AG08395 (cell line): Measurements from ENCODE around the gene LDAF1.
"Not testable (repeated sequence)": the region's sequence is repeated elsewhere in the genome, so short reads cannot be mapped to it uniquely, and the experiment has no call there.

ENCODE experiments used
- DNase-seq: peaks from one replicate; pipeline ENCODE4 v3.0.0; 2012; ENCODE audit warnings: mixed read lengths, low spot score

Gene LDAF1

DNA sequence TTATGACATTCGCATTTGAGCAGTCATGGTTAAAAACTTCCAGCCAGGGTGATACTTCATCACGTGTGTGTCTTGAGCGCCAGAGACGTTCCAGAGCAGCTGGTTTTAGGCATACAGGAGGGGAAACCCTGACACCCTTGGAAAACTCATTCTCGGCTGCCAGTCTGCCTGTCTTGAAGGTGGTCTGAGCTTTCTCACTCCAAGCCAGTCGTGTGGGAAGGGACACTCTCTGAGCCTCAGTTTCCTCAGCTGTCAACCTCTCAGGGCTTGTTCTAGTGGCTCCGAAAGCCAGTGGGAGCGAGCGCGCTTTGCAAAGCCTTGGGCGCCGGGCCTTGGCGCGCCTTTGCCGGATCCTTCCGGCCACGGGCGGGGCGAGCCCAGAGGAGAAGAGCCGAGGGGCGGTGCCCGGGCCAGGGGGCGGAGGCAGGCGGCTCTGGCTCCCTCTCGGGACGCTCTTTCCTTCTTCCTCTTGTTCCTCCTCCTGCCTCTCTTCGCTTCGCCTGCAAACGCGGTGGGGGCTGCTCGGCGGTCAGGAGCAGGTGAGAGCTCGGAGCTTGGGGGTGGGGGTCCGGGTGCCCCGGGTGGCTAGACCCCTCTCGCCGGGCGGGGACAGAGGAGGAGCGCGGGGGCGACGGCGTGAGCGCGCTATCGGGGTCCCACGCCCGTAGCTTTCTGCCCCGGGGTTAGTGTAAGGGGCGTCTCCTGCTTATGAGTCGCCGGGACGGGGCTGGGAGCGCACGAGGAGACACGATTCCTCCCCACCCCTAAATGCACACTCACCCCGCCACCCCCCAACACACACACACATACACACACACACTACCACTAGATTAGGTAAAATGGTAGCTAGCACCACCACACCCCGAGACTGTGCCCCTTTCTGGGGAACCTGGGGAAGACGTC lies at the start of gene LDAF1:
Gene LDAF1 (plus strand): TSS at position 467 of the 903 bp plus-strand sequence. CDS start 2,509 bp downstream, outside the sequence.
- peak; percentile 92 for DNase-seq

DNA sequence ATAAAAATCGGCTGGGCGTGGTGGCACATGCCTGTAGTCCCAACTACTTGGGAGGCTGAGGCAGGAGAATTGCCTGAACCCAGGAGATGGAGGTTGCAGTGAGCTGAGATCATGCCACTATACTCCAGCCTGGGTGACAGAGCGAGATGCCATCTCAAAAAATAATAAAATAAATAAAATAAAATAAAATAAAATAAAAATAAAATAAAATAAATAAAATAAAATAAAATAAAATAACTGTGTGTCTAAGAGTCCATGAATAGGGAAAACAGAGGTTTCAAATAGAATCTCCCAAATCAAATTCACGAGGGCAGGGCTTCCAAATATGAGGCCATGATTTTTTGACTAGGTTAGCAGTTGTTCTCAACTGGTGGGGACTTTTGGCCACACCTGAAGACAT lies 42.9 kb upstream of the LDAF1 start:
- DNase-seq: not testable (repeated sequence)

DNA sequence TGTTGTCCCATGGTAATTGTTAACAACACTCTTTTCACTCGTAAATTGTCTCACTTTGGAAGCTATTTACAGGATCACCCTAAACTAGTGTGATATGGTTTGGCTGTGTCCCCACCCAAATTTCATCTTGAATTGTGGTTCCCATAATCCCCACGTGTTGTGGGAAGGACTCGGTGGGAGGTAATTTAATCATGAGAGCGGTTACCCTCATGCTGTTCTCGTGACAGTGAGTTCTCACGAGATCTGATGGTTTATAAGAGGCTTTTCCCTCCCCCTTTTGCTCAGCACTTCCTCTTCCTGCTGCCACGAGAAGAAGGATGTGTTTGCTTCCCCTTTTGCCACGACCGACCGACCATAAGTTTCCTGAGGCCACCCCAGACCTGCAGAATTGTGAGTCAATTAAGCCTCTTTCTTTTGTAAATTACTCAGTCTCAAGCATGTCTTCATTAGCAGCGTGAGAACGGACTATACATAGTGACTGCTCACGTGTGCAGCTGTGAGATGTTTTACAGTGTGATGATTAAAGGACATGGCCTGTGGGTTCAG lies 42.3 kb upstream of the LDAF1 start:
- no peak for DNase-seq

DNA sequence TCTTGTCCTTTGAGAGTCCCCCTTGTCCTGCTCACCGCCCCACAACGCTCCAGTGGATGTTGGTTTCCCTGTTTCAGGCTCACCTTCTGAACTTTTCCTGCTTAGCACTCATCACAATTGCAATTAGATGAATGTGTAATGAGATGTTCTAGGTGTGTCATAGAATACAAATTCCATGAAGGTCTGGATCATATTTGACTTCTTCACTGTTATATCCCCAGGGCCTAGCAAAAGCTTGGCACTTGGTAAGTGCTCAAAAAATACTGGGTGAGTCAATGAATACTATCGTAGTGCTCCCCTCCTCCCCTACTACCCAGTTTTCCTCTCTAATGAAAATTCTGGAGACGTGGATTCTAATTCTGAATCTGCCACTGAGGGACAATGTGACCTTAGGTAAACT lies 40.9 kb upstream of the LDAF1 start:
- DNase-seq: no peak

DNA sequence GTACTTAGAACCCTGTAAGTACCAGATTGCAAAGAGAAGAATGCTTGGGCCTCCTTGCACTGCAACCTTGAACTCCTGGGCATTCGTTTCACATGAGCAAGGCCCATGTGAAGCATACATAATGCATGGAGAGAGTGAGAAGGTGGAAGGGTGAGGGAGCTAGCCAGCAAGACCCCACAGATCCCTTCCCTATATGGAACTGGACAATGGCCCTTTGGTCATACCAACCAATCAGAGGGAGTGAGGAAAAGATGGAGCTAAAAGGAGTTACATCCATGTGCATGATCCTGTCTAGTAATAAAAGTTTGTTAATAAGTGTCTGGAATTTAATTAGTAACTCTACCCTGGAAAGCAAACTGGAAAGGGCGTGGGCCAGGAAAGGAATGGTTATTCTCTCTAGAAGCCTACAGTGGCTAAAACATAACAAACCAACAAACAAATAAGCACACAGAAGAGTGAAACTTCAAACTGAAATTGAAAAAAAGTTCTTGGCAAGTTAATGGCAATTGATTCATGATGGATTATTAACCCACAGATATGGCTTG lies 37.4 kb upstream of the LDAF1 start:
- no peak for DNase-seq

DNA sequence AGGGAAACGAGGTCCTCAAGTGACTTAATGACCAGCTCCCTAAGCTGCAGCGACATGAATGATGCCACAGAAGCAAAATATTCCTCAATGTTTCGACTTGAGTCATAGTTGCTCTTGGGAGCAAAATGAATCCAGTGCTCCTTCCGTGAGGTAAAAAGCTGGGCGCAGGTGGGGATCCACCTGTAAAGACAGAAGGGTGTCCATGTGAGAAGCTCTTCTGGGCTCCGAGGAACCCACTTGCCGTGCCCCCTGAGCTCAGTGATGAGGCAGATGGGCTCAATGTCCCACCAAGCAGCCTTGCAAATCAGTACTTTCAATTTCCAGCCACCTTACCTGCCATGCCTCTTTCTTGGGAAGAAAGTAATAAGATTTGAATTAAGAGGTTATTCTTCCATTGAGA lies 33.3 kb upstream of the LDAF1 start:
- no peak for DNase-seq

DNA sequence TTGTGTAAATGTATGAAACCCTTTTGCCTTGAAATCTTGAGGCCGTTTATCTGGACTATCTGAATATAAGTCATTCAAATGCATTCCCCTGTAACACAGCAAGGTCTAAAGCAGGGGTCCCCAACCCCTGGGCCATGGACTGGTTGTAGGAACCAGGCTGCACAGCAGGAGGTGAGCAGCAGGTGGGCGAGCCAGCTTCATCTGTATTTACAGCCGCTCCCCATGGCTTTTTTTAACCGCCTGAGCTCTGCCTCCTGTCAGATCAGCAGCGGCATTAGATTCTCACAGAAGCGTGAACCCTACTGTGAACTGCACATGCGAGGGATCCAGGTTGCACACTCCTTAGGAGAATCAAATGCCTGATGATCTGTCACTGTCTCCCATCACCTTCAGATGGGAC lies 32.0 kb upstream of the LDAF1 start:
- no peak for DNase-seq

DNA sequence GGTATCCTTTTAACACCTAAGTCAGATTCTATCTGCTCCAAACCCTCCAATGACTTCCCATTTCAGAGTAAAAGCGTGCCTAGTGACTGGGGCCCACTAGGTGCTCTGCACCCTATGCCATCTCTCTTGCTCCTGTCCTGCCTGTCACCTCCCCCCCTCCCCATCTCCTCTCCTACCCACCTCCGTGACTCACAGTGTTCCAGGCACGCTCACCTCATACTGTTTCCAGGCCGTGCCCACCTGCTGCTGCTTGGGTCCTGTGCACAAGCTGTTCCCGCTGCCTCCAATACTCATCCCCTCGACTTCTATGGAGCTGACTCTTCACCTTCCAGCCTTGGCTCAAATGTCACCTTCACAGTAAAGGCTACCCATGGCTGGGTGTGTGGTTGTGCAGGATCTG lies 29.5 kb upstream of the LDAF1 start:
- no peak for DNase-seq

DNA sequence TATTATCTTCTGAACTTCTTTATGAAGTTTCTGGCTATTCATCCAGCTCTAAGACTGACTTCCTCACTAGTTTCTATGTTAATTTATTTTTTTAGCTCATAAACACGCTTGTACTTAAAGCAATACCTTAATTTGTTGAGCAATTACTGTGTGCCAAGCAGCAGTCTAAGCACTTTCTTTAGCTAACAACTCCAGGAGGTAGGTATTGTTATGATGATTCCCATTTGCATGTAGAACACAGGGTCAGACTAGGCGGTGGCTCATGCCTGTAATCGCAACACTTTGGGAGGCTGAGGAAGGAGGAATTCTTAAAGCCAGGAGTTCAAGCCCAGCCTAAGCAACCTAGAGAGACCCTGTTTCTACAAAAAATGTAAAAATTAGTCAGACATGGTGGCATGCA lies 27.7 kb upstream of the LDAF1 start:
- DNase-seq: no peak

DNA sequence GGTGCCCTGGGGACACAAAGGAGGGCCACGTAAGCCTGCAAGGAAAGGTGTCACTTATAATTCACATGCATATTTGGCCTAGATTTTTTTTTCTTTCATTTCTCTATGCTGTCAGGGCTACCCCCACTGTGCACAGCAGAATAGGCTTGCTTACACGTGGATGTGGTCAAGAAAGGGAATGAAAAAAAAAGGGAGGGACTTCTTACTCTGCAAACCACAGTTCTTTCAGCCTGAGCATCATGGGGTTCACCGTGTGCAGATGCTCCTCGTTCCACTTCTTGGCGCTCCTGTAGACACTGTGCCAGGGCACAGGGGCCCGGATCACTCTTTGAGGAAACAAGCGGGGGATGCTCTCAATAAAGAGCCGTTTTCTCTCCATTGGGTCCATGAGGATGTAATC lies 24.4 kb upstream of the LDAF1 start:
- DNase-seq: no peak

DNA sequence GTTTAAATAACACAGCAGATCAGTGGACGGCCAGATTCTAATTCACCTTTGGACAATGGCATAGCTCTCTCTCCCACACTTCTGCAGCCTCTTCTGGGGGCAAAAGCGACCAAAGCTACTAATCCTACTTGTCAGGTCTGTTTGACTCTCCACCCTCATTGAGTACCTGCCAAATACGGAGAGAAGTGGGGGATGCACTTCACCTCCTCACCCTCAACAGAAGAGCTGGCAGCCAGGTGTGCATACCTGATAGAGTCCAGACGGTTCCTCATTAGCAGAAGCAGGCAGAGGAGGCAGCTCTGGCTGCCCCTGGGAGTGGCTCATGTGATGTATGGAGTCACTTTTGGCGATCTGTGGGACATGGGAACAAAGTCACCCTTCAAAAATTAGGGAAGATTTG lies 12.7 kb upstream of the LDAF1 start:
- no peak for DNase-seq

DNA sequence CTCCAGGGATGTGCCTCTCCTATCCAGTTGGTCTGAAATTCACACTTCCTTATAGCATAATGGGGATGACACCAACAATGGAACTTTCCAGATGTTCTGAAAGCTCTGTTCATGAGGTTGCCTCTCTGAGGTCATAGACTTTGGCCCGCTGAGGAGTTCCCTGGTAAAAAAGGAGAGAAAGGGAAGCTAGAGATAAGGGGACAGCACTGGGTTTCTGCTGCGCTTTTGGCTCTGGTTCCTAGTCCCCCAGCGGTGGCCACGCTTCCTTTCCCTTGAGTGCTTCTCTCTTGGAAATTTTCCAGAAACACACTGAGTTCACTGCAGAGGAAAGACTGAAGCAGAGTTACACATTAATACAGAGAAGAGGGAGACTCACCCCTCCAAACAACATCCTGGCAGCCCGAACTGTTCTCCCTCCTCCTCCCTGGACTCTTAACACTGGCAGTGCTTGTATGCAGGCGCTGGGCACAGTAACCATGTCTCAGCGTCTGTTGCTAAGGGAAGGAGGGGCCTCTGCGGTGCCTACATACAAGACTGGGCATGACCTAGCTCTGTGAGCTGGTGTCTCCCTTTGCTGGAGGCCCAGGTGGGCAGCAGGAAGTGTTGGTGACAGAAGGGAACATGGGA lies 8.0 kb upstream of the LDAF1 start, which contains the start of gene DNAH3:
Gene DNAH3 (minus strand): TSS at position 472 of the 627 bp plus-strand sequence. CDS start 527 bp downstream, outside the sequence.
- no peak for DNase-seq

DNA sequence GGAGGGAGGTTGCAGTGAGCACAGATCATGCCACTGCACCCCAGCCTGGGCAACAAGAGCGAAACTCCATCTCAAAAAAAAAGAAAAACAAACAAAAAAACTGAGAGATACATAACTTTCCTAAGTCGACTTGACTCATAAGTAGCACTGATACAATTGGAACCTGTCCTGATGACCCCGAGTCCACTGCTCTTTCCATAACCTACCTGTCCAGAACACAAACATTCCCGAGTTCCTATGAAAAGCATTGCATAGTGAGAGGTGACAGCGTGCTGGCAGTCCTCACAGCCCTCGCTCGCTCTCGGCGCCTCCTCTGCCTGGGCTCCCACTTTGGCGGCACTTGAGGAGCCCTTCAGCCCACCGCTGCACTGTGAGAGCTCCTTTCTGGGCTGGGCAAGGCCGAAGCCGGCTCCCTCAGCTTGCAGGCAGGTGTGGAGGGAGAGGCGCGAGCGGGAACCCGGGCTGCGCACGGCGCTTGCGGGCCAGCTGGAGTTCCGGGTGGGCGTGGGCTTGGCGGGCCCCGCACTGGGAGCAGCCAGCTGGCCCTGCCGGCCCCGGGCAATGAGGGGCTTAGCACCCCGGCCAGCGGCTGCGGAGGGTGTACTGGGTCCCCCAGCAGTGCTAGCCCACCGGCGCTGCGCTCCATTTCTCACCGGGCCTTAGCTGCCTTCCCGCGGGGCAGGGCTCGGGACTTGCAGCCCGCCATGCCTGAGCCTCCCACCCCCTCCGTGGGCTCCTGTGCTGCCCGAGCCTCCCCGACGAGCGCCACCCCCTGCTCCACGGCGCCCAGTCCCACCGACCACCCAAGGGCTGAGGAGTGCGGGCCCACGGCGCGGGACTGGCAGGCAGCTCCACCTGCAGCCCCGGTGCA lies 6.1 kb upstream of the LDAF1 start:
- not testable (repeated sequence) for DNase-seq

DNA sequence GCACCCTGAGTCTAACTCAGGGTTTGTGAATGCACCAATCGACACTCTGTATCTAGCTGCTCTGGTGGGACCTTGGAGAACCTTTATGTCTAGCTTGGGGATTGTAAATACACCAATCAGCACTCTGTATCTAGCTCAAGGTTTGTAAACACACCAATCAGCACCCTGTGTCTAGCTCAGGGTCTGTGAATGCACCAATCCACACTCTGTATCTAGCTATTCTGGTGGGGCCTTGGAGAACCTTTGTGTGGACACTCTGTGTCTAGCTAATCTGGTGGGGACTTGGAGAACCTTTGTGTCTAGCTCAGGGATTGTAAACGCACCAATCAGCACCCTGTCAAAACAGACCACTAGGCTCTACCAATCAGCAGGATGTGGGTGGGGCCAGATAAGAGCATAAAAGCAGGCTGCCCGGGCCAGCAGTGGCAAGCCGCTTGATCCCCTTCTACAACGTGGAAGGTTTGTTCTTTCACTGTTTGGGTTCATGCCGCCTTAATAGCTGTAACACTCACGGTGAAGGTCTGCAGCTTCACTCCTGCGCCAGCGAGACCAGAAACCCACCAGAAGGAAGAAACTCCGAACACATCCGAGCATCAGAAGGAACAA lies 5.2 kb upstream of the LDAF1 start:
- DNase-seq: not testable (repeated sequence)

DNA sequence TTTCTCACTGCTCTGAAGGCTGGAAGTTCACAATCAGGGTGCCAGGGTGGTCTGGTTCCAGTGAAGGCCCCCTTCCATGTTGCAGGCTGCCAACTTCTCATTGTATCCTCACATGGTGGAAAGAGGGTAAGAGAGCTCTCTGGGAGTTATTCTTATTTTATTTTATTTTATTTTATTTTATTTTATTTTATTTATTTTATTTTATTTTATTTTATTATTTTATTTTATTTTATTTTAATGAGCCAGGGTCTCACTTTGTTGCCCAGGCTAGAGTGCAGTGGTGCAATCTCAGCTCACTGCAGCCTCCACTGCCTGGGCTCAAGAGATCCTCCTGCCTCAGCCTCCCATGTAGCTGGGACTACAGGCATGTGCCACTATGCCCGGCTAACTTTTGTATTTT lies 2.5 kb upstream of the LDAF1 start:
- not testable (repeated sequence) for DNase-seq

DNA sequence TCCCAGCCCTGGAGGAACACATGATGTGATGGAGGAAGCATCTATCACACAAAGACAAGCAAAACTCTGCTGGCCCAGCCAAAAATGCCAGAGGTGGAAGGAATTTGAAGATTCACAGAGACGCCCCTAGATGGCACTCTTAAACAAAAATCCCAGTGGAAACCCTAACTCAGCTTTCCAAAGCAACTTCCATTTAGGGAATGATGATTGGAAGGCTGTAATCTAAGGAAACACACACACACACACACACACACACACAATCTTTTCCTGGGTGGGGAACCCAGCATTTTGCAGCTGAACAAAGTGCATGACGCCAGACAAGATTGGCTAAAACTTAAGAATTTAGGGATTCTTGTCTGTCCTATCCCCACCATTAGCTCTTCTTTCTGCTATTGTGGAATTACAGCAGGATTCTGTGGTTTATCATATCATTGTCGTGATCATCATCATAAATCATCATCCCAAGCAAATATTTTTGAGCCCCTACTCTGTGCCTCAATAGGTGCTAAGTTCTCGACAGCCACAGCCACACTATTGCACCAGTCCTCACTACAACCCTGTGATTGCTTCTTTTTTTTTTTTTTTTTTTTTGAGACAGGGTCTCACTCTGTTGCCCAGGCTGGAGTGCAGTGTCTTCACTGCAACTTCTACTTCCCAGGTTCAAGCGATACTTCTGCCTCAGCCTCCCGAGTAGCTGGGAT lies 1.6 kb upstream of the LDAF1 start:
- DNase-seq: peak; percentile 89

DNA sequence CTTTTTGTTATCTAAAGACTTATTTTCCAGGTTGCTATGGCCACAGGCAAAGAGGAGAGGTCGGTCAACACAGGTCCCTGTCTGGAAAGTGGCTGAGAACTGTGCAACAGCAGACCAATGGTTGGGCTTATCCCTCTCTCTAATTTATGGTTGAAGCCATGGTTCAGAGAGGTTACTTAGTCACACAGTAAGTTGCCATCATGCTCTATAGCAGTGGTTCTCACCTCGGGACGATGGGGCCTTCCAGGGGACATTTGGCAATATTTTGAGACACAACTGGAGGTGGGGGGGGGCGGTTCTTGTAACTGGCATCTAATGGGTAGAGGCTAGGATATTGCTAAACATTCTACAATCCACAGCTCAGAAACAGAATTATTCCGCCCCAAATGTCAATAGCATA lies 842 bp upstream of the LDAF1 start:
- DNase-seq: no peak

DNA sequence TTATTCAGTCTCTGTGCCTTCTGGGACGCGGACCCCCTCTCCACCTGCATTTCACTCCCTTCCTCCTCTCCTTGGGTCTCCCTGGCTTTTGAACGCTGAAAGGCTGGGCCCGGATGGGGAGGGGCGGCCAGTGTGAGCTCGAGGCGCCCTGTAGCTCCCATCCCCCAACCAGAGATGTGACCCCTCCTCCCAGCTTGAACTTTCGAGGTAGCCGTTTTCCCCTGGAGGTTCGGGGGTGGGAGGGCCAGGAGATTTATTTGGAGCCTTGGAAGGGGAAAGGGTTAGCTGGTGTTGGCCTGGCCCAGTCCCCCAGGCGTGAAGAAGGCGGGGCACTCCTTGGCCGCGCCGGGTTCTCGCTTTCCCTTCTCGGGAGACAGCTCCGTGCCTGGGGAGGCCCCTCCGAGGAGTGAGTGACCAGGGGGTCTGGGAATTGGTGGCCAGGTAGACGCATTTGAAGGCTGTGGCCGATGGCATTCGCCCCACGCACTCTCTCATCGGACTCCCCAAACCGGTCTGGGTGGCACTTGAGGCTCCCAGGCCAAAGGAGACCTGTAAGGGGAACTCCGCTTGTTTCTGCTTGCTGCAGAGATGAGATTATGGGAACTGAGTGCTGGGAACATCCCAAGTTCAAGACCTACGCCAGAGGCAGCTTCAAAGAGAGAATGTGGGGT lies 942 bp downstream of the LDAF1 start:
- no peak for DNase-seq

DNA sequence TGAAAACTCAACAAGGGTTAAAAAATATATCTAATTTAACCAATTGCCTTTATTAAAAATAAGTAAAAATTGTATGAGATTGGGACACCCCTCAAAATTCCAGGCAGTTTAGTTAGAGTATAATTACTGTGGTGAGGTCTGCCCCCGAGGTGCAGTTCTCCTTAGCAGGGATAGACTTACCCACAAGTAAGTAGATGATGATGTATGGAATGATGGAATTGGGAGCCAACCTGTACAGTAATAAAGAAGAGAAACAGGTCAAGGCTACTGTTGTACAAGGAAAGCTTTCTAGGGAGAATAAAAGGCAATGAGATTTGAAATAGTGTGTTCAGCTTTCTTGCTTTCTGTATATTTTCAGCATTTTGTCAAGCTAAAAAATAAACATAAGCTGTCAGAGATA lies 1.8 kb downstream of the LDAF1 start:
- DNase-seq: no peak

DNA sequence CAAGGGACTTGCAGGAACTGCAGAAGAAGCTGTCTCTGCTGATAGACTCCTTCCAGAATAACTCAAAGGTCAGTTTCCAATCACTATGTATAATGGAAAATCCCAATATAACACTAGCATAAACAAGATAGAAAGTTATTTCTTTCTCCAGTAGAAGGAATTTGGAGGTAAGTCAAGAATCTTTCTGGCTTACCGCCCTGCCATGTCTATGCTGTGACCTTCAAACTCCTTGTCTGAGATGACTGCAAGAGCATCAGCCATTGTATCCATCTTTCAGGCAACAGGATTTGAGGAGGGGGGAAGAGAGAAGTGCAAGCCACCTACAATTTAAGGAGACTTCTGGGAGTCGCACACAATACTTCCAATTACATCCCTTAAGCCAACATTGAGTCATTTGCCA lies 2.7 kb downstream of the LDAF1 start:
- peak; percentile 18 for DNase-seq
